ENCODE results near the gene IFI30. TPM values are rescaled to one million over a fixed set of nuclear protein-coding genes. Genes with fewer than 3 reads are reported as not detected.

Gene IFI30
- total RNA-seq, 1 donor from 2014 or later: 17.6 TPM

DNA sequence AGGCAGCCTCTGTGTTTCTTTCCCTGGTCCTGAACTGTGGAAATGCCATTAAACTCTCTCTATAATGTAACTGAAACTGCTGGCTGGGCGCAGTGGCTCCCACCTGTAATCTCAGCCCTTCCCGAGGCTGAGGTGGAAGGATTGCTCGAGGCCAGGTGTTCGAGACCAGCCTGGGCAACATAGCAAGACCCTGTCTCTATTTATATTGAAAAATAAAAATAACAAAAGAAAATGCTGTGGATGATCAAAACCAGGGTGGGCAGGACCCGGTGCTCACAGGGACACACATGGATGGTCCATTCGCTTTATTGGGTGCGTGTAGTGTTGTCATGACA is 22.9 kb downstream of the IFI30 start:
- DNase-seq (ENCODE audit: low read depth) (no peak), FAIRE-seq (no peak)
- Histone ChIP-seq H3K36me3 (ENCODE audit: control insufficient read depth, insufficient read depth, low read length) (peaks cover 5% of the 10 kb centered on the region), H3K27me3 (ENCODE audit: control insufficient read depth, insufficient read depth, low read length) (no peaks in the 10 kb centered on the region), H3K4me3 (ENCODE audit: low read depth, low read length) (no peak overlapping the region)
- TF ChIP-seq, protein P1, sequence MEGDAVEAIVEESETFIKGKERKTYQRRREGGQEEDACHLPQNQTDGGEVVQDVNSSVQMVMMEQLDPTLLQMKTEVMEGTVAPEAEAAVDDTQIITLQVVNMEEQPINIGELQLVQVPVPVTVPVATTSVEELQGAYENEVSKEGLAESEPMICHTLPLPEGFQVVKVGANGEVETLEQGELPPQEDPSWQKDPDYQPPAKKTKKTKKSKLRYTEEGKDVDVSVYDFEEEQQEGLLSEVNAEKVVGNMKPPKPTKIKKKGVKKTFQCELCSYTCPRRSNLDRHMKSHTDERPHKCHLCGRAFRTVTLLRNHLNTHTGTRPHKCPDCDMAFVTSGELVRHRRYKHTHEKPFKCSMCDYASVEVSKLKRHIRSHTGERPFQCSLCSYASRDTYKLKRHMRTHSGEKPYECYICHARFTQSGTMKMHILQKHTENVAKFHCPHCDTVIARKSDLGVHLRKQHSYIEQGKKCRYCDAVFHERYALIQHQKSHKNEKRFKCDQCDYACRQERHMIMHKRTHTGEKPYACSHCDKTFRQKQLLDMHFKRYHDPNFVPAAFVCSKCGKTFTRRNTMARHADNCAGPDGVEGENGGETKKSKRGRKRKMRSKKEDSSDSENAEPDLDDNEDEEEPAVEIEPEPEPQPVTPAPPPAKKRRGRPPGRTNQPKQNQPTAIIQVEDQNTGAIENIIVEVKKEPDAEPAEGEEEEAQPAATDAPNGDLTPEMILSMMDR (IDR thresholded peaks at IDR 0.05; ENCODE audit: insufficient read depth, low read length, severe bottlenecking): no peak

DNA sequence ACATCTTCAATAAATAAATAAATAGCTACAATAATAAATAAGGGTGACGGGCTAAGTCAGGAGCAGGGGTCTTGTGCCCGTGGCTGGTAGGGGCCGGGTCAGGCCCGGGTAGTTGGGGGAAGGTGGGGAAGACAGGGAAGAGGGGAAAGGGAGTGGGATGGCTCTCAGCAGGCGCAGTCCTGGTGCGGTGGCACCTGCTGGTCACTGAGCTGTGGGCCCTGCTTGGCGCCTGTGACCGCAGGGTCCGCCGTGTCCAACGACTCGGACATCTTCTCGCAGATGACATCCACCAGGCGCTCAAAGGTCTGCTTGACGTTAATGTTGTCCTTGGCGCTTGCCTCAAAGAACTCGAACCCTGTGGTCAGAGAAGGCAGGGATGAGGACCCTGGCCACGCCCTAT is 23.7 kb downstream of the IFI30 start:
- DNase-seq (ENCODE audit: low read depth) (no peak), FAIRE-seq (no peak)
- TF ChIP-seq, protein P1 (IDR thresholded peaks at IDR 0.05; ENCODE audit: insufficient read depth, low read length, severe bottlenecking): no peak
- H3K36me3 ChIP-seq (ENCODE audit: control insufficient read depth, insufficient read depth, low read length): peaks cover 5% of the 10 kb centered on the region
- no peak overlapping the region for H3K4me3 ChIP-seq (ENCODE audit: low read depth, low read length)
- no peaks in the 10 kb centered on the region for H3K27me3 ChIP-seq (ENCODE audit: control insufficient read depth, insufficient read depth, low read length)

- H3K36me3 ChIP-seq (ENCODE audit: control insufficient read depth, insufficient read depth, low read length): peaks cover 5% of the 10 kb centered on the region
- H3K27me3 ChIP-seq (ENCODE audit: control insufficient read depth, insufficient read depth, low read length): no peaks in the 10 kb centered on the region
- TF ChIP-seq, protein P1 (IDR thresholded peaks at IDR 0.05; ENCODE audit: insufficient read depth, low read length, severe bottlenecking): no peak
- peak; percentile 43 for FAIRE-seq
- no peak overlapping the region for H3K4me3 ChIP-seq (ENCODE audit: low read depth, low read length)
- DNase-seq (ENCODE audit: low read depth): no peak
Observed at GRCh38 chr19:18197941-18198340, 24.3 kb downstream of the IFI30 start.

DNA sequence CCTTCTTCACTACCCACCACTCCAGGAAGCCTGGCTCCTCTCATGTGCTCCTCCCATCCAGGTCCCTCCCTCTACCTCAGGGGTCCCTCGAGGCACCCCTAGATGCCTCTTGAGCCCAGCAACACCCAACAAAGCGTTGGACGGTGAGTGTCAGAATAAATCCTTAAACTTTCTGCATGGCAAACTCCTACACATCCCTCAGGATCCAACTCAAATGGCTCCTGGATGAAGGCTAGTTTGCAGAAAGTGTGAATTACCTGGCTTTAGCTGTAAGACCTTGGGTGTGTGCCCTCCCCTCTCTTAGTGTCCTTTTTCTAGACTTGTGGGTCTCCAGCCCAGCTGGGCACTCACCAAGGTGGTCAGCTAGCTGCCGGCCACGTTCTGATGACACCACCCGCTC is 24.8 kb downstream of the IFI30 start:
- TF ChIP-seq, protein P1 (IDR thresholded peaks at IDR 0.05; ENCODE audit: insufficient read depth, low read length, severe bottlenecking): no peak
- DNase-seq (ENCODE audit: low read depth): no peak
- peaks cover 5% of the 10 kb centered on the region for H3K36me3 ChIP-seq (ENCODE audit: control insufficient read depth, insufficient read depth, low read length)
- FAIRE-seq: no peak
- H3K4me3 ChIP-seq (ENCODE audit: low read depth, low read length): no peak overlapping the region
- no peaks in the 10 kb centered on the region for H3K27me3 ChIP-seq (ENCODE audit: control insufficient read depth, insufficient read depth, low read length)

DNA sequence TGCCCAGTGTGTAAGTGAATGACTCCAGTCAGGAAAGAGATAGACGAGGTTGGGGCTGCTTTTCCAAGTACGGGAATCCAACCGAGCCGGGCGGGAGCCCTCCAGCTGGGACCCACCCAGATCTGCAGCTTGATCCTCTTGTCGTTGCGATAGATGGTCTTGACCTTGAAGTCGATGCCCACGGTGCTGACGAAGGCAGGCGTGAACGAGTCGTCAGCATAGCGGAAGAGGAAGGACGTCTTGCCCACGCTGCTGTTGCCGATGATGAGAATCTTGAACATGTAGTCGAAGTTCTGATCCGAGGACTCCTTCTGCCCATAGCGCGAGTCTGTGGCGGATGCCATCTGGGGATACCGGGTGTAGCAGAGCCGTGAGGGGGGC is 28.8 kb downstream of the IFI30 start:
- FAIRE-seq (no peak), DNase-seq (ENCODE audit: low read depth) (no peak)
- Histone ChIP-seq H3K36me3 (ENCODE audit: control insufficient read depth, insufficient read depth, low read length) (no peaks in the 10 kb centered on the region), H3K4me3 (ENCODE audit: low read depth, low read length) (no peak overlapping the region), H3K27me3 (ENCODE audit: control insufficient read depth, insufficient read depth, low read length) (no peaks in the 10 kb centered on the region)
- TF ChIP-seq, protein P1 (IDR thresholded peaks at IDR 0.05; ENCODE audit: insufficient read depth, low read length, severe bottlenecking): no peak

DNA sequence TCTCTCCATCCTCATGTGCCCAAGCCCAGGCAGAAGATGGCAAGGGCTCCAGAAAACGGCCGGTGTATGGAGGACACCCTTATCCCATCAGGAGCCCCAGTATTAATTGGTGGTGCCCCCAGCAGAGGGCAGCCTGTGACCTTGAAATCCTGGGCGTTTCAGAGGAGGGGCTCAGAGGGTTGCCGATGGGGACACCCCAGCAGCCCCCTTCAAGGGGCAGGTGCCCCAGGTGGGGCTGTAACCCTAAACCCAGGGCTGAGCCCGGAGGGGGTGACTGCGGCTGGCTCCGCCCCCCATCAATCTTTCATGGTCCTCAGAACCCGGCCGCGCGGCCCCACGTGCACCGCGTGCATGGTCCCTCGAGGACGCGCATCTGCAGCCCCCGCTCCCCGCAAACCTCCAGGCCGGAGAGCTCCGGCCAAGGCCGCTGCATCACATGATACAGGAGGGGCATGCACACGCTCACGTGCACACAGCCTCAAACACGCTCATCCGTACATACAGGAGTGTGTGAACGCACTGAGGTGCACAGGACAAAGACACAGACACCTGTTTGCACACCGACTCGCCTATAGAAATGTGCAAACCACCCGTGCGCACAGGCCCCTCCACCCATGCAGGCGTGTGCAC is 29.3 kb downstream of the IFI30 start:
- TF ChIP-seq, protein P1 (IDR thresholded peaks at IDR 0.05; ENCODE audit: insufficient read depth, low read length, severe bottlenecking): peak; percentile 23
- DNase-seq (ENCODE audit: low read depth) (no peak), FAIRE-seq (no peak)
- Histone ChIP-seq H3K36me3 (ENCODE audit: control insufficient read depth, insufficient read depth, low read length) (no peaks in the 10 kb centered on the region), H3K27me3 (ENCODE audit: control insufficient read depth, insufficient read depth, low read length) (no peaks in the 10 kb centered on the region), H3K4me3 (ENCODE audit: low read depth, low read length) (peak overlapping the region; percentile 67)

All from bronchial epithelial cell (primary cell).